Endothelial cell of umbilical vein (primary cell): ENCODE data around the gene KCNIP1. TPM values are rescaled to one million over a fixed set of nuclear protein-coding genes. Genes with fewer than 3 reads are reported as not detected.

ENCODE experiments used
- BruUV-seq: library from RNA; stranded (reverse); fragments of 400-500 nt; replicated peaks from 2 replicates; lab custom pipeline; 2021; lab: Mats Ljungman, UMichigan
- CTCF ChIA-PET: fragments of 300-600, 350-600 bp; sonication (Branson Sonifier 250); formaldehyde crosslinking; loops from one replicate; lab custom pipeline; 2021; ENCODE audit warnings: antibody characterized with exemption, inconsistent platforms; lab: Charles Lee
- POLR2A ChIA-PET: fragments of 300-600, 350-600 bp; sonication (Branson Sonifier 250); formaldehyde crosslinking; loops from one replicate; lab custom pipeline; 2021; ENCODE audit warnings: antibody characterized with exemption, inconsistent platforms; lab: Charles Lee
- DNase-seq: peaks from one replicate; pipeline ENCODE4 v3.0.0-alpha.2; 2011; ENCODE audit warnings: low read depth, low spot score
- FAIRE-seq: peaks from 2 replicates; lab custom pipeline; 2011; peaks lifted over from hg19 to GRCh38; lab: Jason Lieb, UNC
- H2AFZ ChIP-seq: 2 replicates; pipeline ENCODE4 v1.6.0; 2012; ENCODE audit warnings: low read depth, low read length, control low read depth, inconsistent platforms
- H3K27ac ChIP-seq: 2 replicates; pipeline ENCODE4 v1.5.1; 2011; ENCODE audit warnings: low read depth, mild to moderate bottlenecking, control low read depth, low read length, moderate library complexity; ENCODE audit not compliant: insufficient read depth
- H3K27me3 ChIP-seq, 2 experiments: 2 replicates each; pipeline versions ENCODE4 v1.6.0 to v1.6.1; 2011; ENCODE audit warnings: low read length in 2 of 2, mixed read lengths in 1 of 2; ENCODE audit not compliant: control insufficient read depth in 2 of 2, insufficient read depth in 2 of 2
- H3K36me3 ChIP-seq, 2 experiments: 2 replicates in 1 of 2; 3 replicates in 1 of 2; pipeline ENCODE4 v1.5.1; 2011; ENCODE audit warnings: low read length in 2 of 2, mild to moderate bottlenecking in 1 of 2, moderate library complexity in 1 of 2; ENCODE audit not compliant: control insufficient read depth in 2 of 2, insufficient read depth in 2 of 2; ENCODE audit errors: extremely low read depth in 1 of 2
- H3K4me1 ChIP-seq: 3 replicates; pipeline ENCODE4 v1.5.1; 2011; ENCODE audit warnings: mild to moderate bottlenecking, low read length; ENCODE audit not compliant: control insufficient read depth, insufficient read depth; ENCODE audit errors: extremely low read depth
- H3K4me2 ChIP-seq: 2 replicates; pipeline ENCODE4 v1.6.1; 2011; ENCODE audit warnings: low read length, control low read depth, mixed read lengths; ENCODE audit not compliant: insufficient read depth
- H3K4me3 ChIP-seq, 3 experiments: fragments of 200-600 bp in 1 of 3; sonication (generic), shearing (Covaris generic) in 1 of 3; replicated peaks in 1 of 3; 2 replicates each; pipeline ENCODE4 v1.5.1; 2011 to 2016; ENCODE audit warnings: control low read depth in 3 of 3, low read length in 3 of 3, mild to moderate bottlenecking in 2 of 3, inconsistent platforms in 1 of 3, low read depth in 1 of 3, moderate library complexity in 1 of 3; ENCODE audit not compliant: insufficient read depth in 1 of 3
- H3K79me2 ChIP-seq: 2 replicates; pipeline ENCODE4 v1.6.0; 2012; ENCODE audit warnings: low read length, inconsistent platforms; ENCODE audit not compliant: control insufficient read depth, insufficient read depth
- H3K9ac ChIP-seq: replicated peaks from 2 replicates; pipeline ENCODE3; 2011; ENCODE audit warnings: low read length, control low read depth; ENCODE audit not compliant: insufficient read depth; ENCODE audit errors: extremely low read depth
- H3K9me1 ChIP-seq: replicated peaks from 3 replicates; pipeline ENCODE4 v1.6.0; 2011; ENCODE audit warnings: mild to moderate bottlenecking, low read length; ENCODE audit not compliant: control insufficient read depth, insufficient read depth; ENCODE audit errors: extremely low read depth
- H3K9me3 ChIP-seq: replicated peaks from 2 replicates; pipeline ENCODE4 v1.5.1; 2012; ENCODE audit warnings: low read length, inconsistent platforms; ENCODE audit not compliant: control insufficient read depth, insufficient read depth
- H4K20me1 ChIP-seq: replicated peaks from 2 replicates; pipeline ENCODE3; 2011; ENCODE audit warnings: mild to moderate bottlenecking, low read length; ENCODE audit not compliant: control insufficient read depth, insufficient read depth; ENCODE audit errors: extremely low read depth
- CTCF ChIP-seq, 2 donors: IDR thresholded peaks; 1 replicate in 1 of 2; 2 replicates in 1 of 2; pipeline ENCODE4 v1.5.1; 2011; ENCODE audit warnings: low read length in 2 of 2, mild to moderate bottlenecking in 2 of 2, moderate library complexity in 2 of 2, control low read depth in 1 of 2, inconsistent platforms in 1 of 2, low read depth in 1 of 2; ENCODE audit not compliant: insufficient read depth in 1 of 2; ENCODE audit errors: extremely low read depth in 1 of 2
- EZH2 ChIP-seq: IDR thresholded peaks from 2 replicates; pipeline ENCODE4 v1.6.1; 2012; ENCODE audit warnings: borderline replicate concordance, low read depth, mild to moderate bottlenecking, moderate library complexity, low read length, inconsistent platforms; ENCODE audit not compliant: severe bottlenecking
- FOS ChIP-seq: IDR thresholded peaks from 2 replicates; pipeline ENCODE4 v1.6.1; 2011; ENCODE audit warnings: mild to moderate bottlenecking, low read length, moderate library complexity, borderline replicate concordance; ENCODE audit not compliant: insufficient read depth
- GATA2 ChIP-seq: IDR thresholded peaks from 2 replicates; pipeline ENCODE4 v1.7.0; 2011; ENCODE audit warnings: low read depth, mild to moderate bottlenecking, moderate library complexity, mixed read lengths, low read length; ENCODE audit not compliant: insufficient read length, insufficient read depth
- JUN ChIP-seq: IDR thresholded peaks from 2 replicates; pipeline ENCODE4 v1.6.1; 2011; ENCODE audit warnings: borderline replicate concordance, low read depth; ENCODE audit not compliant: insufficient read length, insufficient read depth
- MYC ChIP-seq: IDR thresholded peaks from one replicate; pipeline ENCODE4 v1.6.1; 2011; ENCODE audit warnings: mild to moderate bottlenecking, low read depth, low read length
- POLR2A ChIP-seq: IDR thresholded peaks from 2 replicates; pipeline ENCODE4 v1.6.1; 2012; ENCODE audit warnings: low read depth, mild to moderate bottlenecking, control low read depth, low read length
- POLR2AphosphoS5 ChIP-seq: IDR thresholded peaks from 2 replicates; pipeline ENCODE4 v1.6.1; 2012; ENCODE audit warnings: low read depth, mild to moderate bottlenecking, control low read depth, low read length, moderate library complexity; ENCODE audit not compliant: insufficient read depth
- dilution Hi-C: fragments of 300-500 bp; cut with MboI; formaldehyde crosslinking; loops from one replicate; pipeline ENCODE4 v1.15.0; 2019; ENCODE audit warnings: low sequenced_read_pairs; ENCODE audit not compliant: extremely low pct_ligation_motif_present
- intact Hi-C: fragments of 100-400 bp; cut with micrococcal nuclease; formaldehyde crosslinking; loops from one replicate; pipeline ENCODE4 v1.10.0; 2022
- polyA plus RNA-seq, 4 experiments: library from polyadenylated mRNA; depleted of rRNA in 3 of 4; stranded (reverse) in 3 of 4; unstranded in 1 of 4; fragments of >200 nt; gene quantifications; 2 replicates each; pipeline versions ENCODE4 v1.2.1 to v1.2.3, GENCODE V29; 2011 to 2012; ENCODE audit warnings: missing spikeins in 1 of 4
- total RNA-seq: library from RNA; stranded (reverse); gene quantifications from 2 replicates; pipeline ENCODE4 v1.2.3, GENCODE V29; 2021
- TF ChIP-seq, protein P1 (sequence below): IDR thresholded peaks from 2 replicates; pipeline ENCODE4 v1.6.1; 2011; ENCODE audit not compliant: insufficient read depth, insufficient read length

KCNIP1 gene
- total and polyA plus RNA-seq, 2 donors (not counting 3 experiments of a cell fraction or from before 2014, with no cell fraction given), result 0.15 TPM; not detected in 1

DNA sequence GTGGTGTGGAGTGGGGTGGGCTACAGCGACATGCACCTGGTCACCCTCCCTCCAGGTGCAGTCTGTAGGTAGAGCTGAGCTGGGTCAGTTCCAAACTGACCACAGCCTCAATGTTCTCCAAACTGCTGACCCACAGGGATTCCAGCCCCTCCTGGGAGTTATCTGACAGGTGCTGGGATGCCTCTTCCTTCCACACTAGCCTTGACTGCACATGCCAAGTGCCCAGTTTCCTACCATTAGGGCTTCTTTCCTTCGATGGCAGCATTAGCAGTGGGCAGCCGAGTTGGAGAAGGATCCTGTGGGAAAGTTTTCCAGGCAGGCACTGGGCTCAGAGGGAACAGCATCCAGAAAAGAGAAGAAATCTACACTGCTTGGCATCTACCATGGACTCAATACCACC, 215.7 kb downstream of the KCNIP1 start:
- ChIA-PET CTCF (no interaction called here), POLR2A (no interaction called here)
- FAIRE-seq, result no peak
- dilution Hi-C loops (no loop called here), intact Hi-C loops (no loop called here)
- Histone ChIP-seq H3K79me2 (no peaks in the 10 kb centered on the region), H4K20me1 (no peaks in the 10 kb centered on the region), H3K4me1 (no peaks in the 10 kb centered on the region), H3K9me3 (no peaks in the 10 kb centered on the region), H3K36me3 (no peaks in the 10 kb centered on the region), H2AFZ (no peak overlapping the region), H3K27me3 (peaks cover 2 to 3% of the 10 kb centered on the region in 2 experiments), H3K9ac (no peak overlapping the region), H3K9me1 (no peaks in the 10 kb centered on the region), H3K4me2 (no peak overlapping the region), H3K4me3 (no peak overlapping the region), H3K27ac (no peak overlapping the region)
- TF ChIP-seq POLR2AphosphoS5 (no peak), EZH2 (no peak), CTCF (IDR thresholded peaks at IDR 0.05; ENCODE audit: extremely low read depth in 1 of 2, insufficient read depth in 1 of 2, low read depth in 1 of 2, low read length in 2 of 2) (no peak), JUN (no peak), FOS (no peak), MYC (no peak), GATA2 (no peak), POLR2A (no peak)
- TF ChIP-seq, protein P1, sequence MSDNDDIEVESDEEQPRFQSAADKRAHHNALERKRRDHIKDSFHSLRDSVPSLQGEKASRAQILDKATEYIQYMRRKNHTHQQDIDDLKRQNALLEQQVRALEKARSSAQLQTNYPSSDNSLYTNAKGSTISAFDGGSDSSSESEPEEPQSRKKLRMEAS, result no peak
- BruUV-seq, result no TSS peak
- DNase-seq, result no peak
